IMR-90 (cell line): ENCODE measurements around the gene PRDM1. TPM values are rescaled to one million over a fixed set of nuclear protein-coding genes. Genes with fewer than 3 reads are reported as not detected.

Experiments
- ATAC-seq: fragments of 200-7000 bp; cut with Tn5 transposase; 2 replicates; pipeline ENCODE4 v1.9.1; 2020; ENCODE audit warnings: low read depth, mild to moderate bottlenecking, moderate library complexity
- BruUV-seq: library from RNA; stranded (reverse); fragments of 400-500 nt; replicated peaks from 2 replicates; lab custom pipeline; 2021; lab: Mats Ljungman, UMichigan
- CTCF ChIA-PET: fragments of 300-600 bp; formaldehyde crosslinking; extraction: SDS; loops from one replicate; lab custom pipeline; 2021; ENCODE audit warnings: antibody characterized with exemption; lab: Yijun Ruan, JAX
- POLR2A ChIA-PET: fragments of 300-600 bp; sonication (Branson Sonifier 250); formaldehyde crosslinking; loops from one replicate; lab custom pipeline; 2022; ENCODE audit warnings: antibody characterized with exemption; ENCODE audit not compliant: unreplicated experiment; lab: Charles Lee
- DNase-seq: peaks from one replicate; pipeline ENCODE4 v3.0.0; 2013
- H2AFZ ChIP-seq: replicated peaks from 2 replicates; pipeline ENCODE3; 2013; ENCODE audit warnings: low read length, mild to moderate bottlenecking; ENCODE audit not compliant: poor library complexity
- H2AK5ac ChIP-seq: 2 replicates; pipeline ENCODE4 v1.6.1; 2013; ENCODE audit warnings: low read depth, low read length, inconsistent platforms
- H2AK9ac ChIP-seq: replicated peaks from 2 replicates; pipeline ENCODE3; 2013; ENCODE audit warnings: mild to moderate bottlenecking, low read depth, low read length, moderate library complexity; ENCODE audit not compliant: poor library complexity
- H2BK120ac ChIP-seq: 2 replicates; pipeline ENCODE4 v1.6.1; 2013; ENCODE audit warnings: low read depth, low read length, inconsistent platforms
- H2BK15ac ChIP-seq: 3 replicates; pipeline ENCODE4 v1.6.1; 2013; ENCODE audit warnings: low read depth, low read length, inconsistent platforms
- H2BK20ac ChIP-seq: 2 replicates; pipeline ENCODE4 v1.6.1; 2013; ENCODE audit warnings: low read depth, mild to moderate bottlenecking, inconsistent platforms, low read length, moderate library complexity
- H2BK5ac ChIP-seq: 2 replicates; pipeline ENCODE4 v1.6.1; 2013; ENCODE audit warnings: mild to moderate bottlenecking, low read depth, low read length, inconsistent platforms; ENCODE audit not compliant: poor library complexity, severe bottlenecking
- H3K14ac ChIP-seq: replicated peaks from 2 replicates; pipeline ENCODE4 v1.6.1; 2013; ENCODE audit warnings: low read depth, low read length, inconsistent platforms
- H3K18ac ChIP-seq: 2 replicates; pipeline ENCODE4 v1.6.1; 2013; ENCODE audit warnings: low read depth, low read length, control low read depth
- H3K23ac ChIP-seq: 2 replicates; pipeline ENCODE4 v1.6.1; 2013; ENCODE audit warnings: low read depth, low read length, inconsistent platforms
- H3K27ac ChIP-seq: 2 replicates; pipeline ENCODE4 v1.5.1; 2013; ENCODE audit warnings: mild to moderate bottlenecking, control low read depth, low read length; ENCODE audit not compliant: insufficient read depth
- H3K27me3 ChIP-seq: 2 replicates; pipeline ENCODE4 v1.6.1; 2013; ENCODE audit warnings: low read length; ENCODE audit not compliant: control insufficient read depth, insufficient read depth
- H3K36me3 ChIP-seq: 2 replicates; pipeline ENCODE4 v1.6.1; 2013; ENCODE audit warnings: low read length, mixed read lengths; ENCODE audit not compliant: control insufficient read depth, insufficient read depth
- H3K4ac ChIP-seq: 2 replicates; pipeline ENCODE4 v1.6.1; 2013; ENCODE audit warnings: low read depth, low read length, inconsistent platforms
- H3K4me1 ChIP-seq: 2 replicates; pipeline ENCODE4 v1.6.1; 2013; ENCODE audit warnings: low read length, mixed read lengths; ENCODE audit not compliant: control insufficient read depth, insufficient read depth
- H3K4me2 ChIP-seq: 2 replicates; pipeline ENCODE4 v1.6.1; 2013; ENCODE audit warnings: low read depth, mild to moderate bottlenecking, control low read depth, low read length, moderate library complexity
- H3K4me3 ChIP-seq: 2 replicates; pipeline ENCODE4 v1.5.1; 2013; ENCODE audit warnings: low read depth, mild to moderate bottlenecking, control low read depth, low read length, moderate library complexity; ENCODE audit not compliant: insufficient read depth
- H3K56ac ChIP-seq: 2 replicates; pipeline ENCODE4 v1.6.1; 2013; ENCODE audit warnings: low read length, inconsistent platforms; ENCODE audit not compliant: insufficient read depth; ENCODE audit errors: extremely low read depth
- H3K79me1 ChIP-seq, 2 experiments: 2 replicates each; pipeline ENCODE4 v1.6.1; 2013; ENCODE audit warnings: low read length in 2 of 2, inconsistent platforms in 1 of 2, low read depth in 1 of 2
- H3K9ac ChIP-seq: 2 replicates; pipeline ENCODE4 v1.6.1; 2013; ENCODE audit warnings: low read depth, low read length, control low read depth
- H3K9me1 ChIP-seq: 2 replicates; pipeline ENCODE4 v1.6.1; 2013; ENCODE audit warnings: low read length, inconsistent platforms; ENCODE audit not compliant: insufficient read depth
- H3K9me3 ChIP-seq: 2 replicates; pipeline ENCODE4 v1.6.1; 2013; ENCODE audit warnings: low read length; ENCODE audit not compliant: control insufficient read depth, insufficient read depth
- H4K20me1 ChIP-seq: 2 replicates; pipeline ENCODE4 v1.6.1; 2013; ENCODE audit warnings: low read length, inconsistent platforms; ENCODE audit not compliant: insufficient read depth
- H4K5ac ChIP-seq: 2 replicates; pipeline ENCODE4 v1.6.1; 2013; ENCODE audit warnings: mild to moderate bottlenecking, low read depth, low read length, control low read depth
- H4K8ac ChIP-seq, 2 experiments: 2 replicates each; pipeline ENCODE4 v1.6.1; 2013; ENCODE audit warnings: low read depth in 2 of 2, low read length in 2 of 2, control low read depth in 1 of 2, inconsistent platforms in 1 of 2
- H4K91ac ChIP-seq: 2 replicates; pipeline ENCODE4 v1.6.1; 2013; ENCODE audit warnings: low read depth, low read length, inconsistent platforms; ENCODE audit not compliant: insufficient read depth
- FOS ChIP-seq: fragments of 150-350 bp; IDR thresholded peaks from 2 replicates; pipeline ENCODE4 v1.6.1; 2016; ENCODE audit warnings: low read depth, low read length
- NFE2L2 ChIP-seq: fragments of 150-350 bp; IDR thresholded peaks from 2 replicates; pipeline ENCODE4 v1.6.1; 2016; ENCODE audit warnings: low read depth, mild to moderate bottlenecking, low read length
- WGBS, 2 experiments: methylation state at CpG; one replicate each; pipeline versions ENCODE4 v1.1.5 to v1.1.7; 2013; ENCODE audit warnings: missing lambda C conversion rate in 2 of 2; ENCODE audit not compliant: insufficient read length in 1 of 2; ENCODE audit errors: extremely low coverage in 2 of 2; 5-methylcytosine and 5-hydroxymethylcytosine counted together
- dilution Hi-C: fragments of 300-500 bp; cut with HindIII; formaldehyde crosslinking; loops from one replicate; pipeline ENCODE4 v1.14.3; 2018; ENCODE audit warnings: low sequenced_read_pairs; ENCODE audit not compliant: unreplicated experiment
- in situ Hi-C: fragments of 300-500 bp; cut with MboI; formaldehyde crosslinking; loops from 3 replicates; pipeline ENCODE4 v1.14.3; 2019; ENCODE audit warnings: low sequenced_read_pairs, inconsistent platforms, mixed read lengths
- intact Hi-C: fragments of 100-400 bp; cut with micrococcal nuclease; formaldehyde crosslinking; loops from 2 replicates; pipeline ENCODE4 v1.10.0; 2022
- polyA plus RNA-seq, 3 experiments: library from polyadenylated mRNA; depleted of rRNA; stranded (reverse); fragments of >200 nt; gene quantifications; 2 replicates each; pipeline ENCODE4 v1.2.3, GENCODE V29; 2012; ENCODE audit warnings: low replicate concordance in 1 of 3
- total RNA-seq: library from RNA; depleted of rRNA; stranded (reverse); fragments of >200 nt; gene quantifications from 2 replicates; pipeline ENCODE4 v1.2.3, GENCODE V29; 2012

The PRDM1 gene
- total and polyA plus RNA-seq, 2 of the 4 experiments (the other 2 are of a cell fraction), result 2.3 to 3.0 TPM

DNA sequence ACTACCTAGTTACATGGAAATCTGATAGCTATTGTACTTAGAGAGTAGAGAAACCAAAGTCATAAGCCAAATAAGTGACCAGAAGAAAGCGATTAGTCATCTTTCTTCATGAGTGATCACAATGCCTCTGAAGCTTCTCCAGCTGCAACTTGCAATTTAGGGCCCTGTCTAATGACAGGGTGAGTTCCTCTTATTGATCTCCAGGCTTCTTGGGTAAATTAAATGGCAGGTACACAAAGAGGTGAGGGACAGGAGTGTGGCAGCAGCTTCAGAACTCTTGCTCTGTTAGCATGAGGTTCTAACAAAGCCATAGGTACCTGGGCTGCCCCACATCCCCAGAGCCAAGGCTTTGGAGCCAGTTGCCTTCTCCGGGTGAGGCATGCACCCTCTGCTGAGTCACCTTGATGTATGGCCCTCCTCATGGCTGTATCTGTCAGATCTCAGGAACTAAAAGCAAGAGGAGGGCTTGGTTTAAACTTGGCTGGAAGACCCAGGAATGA, 60.8 kb downstream of the PRDM1 start:
- H3K56ac ChIP-seq, result no peak overlapping the region
- DNase-seq (peak; percentile 34), ATAC-seq (no peak)
- intact Hi-C loops (no loop called here), in situ Hi-C loops (no loop called here), dilution Hi-C loops (no loop called here)
- H3K9me3 ChIP-seq, result no peaks in the 10 kb centered on the region
- H2AK5ac ChIP-seq, result no peak overlapping the region; the same call in 1 of the 2 replicates
- H2AFZ ChIP-seq, result no peak overlapping the region
- H2AK9ac ChIP-seq, result no peak overlapping the region
- H3K27me3 ChIP-seq, result no peaks in the 10 kb centered on the region
- H3K4me2 ChIP-seq, result no peak overlapping the region
- H2BK20ac ChIP-seq, result no peak overlapping the region
- H3K79me1 ChIP-seq, result no peaks in the 10 kb centered on the region
- H3K14ac ChIP-seq, result no peak overlapping the region
- 60% methylated on average over 1 of the region's 2 CpGs; no CpG with 5 or more reads in 1 of the 2 experiments for WGBS, 2 experiments
- H3K36me3 ChIP-seq, result no peaks in the 10 kb centered on the region
- no TSS peak for BruUV-seq
- no peak overlapping the region for H3K18ac ChIP-seq
- peaks cover 11% of the 10 kb centered on the region for H3K4me1 ChIP-seq
- no peak overlapping the region for H3K27ac ChIP-seq
- H3K9me1 ChIP-seq, result peaks cover 8% of the 10 kb centered on the region; the same call in 1 of the 2 replicates
- H4K8ac ChIP-seq, result no peak overlapping the region
- ChIA-PET CTCF (no interaction called here), POLR2A (no interaction called here)
- H2BK5ac ChIP-seq, result no peak overlapping the region
- H3K23ac ChIP-seq, result no peak overlapping the region
- H3K4ac ChIP-seq, result no peak overlapping the region
- 0 out of 2 replicates have a peak overlapping the region, but pooled peaks have one; percentile 4 for H2BK120ac ChIP-seq
- no peak for TF ChIP-seq NFE2L2
- no peak for TF ChIP-seq FOS
- no peak overlapping the region for H2BK15ac ChIP-seq
- no peaks in the 10 kb centered on the region for H4K20me1 ChIP-seq
- no peak overlapping the region for H4K5ac ChIP-seq
- no peak overlapping the region for H3K9ac ChIP-seq
- no peak overlapping the region for H3K4me3 ChIP-seq
- no peak overlapping the region for H4K91ac ChIP-seq
